NCI-H82 treated with DMSO at 0.1 percent for 48 hours (cell line): ENCODE measurements around the gene MRPL37.
"Not testable (repeated sequence)": the region's sequence is repeated elsewhere in the genome, so short reads cannot be mapped to it uniquely, and the experiment has no call there.

Experiments
- DNase-seq: peaks from one replicate; lab custom pipeline; 2025; ENCODE audit not compliant: unreplicated experiment; lab: John Stamatoyannopoulos, UW

The MRPL37 gene

GRCh38 chr1:54199765-54200518 lies at the start of gene MRPL37, which contains the start of gene CYB5RL:
TSS of gene MRPL37 (plus strand) at chr1:54200167. CDS start at chr1:54200244, 77 bp downstream.
TSS of gene CYB5RL (minus strand) at chr1:54200030. CDS start at chr1:54195616, 4,414 bp downstream.
- DNase-seq: peak; percentile 98

DNA sequence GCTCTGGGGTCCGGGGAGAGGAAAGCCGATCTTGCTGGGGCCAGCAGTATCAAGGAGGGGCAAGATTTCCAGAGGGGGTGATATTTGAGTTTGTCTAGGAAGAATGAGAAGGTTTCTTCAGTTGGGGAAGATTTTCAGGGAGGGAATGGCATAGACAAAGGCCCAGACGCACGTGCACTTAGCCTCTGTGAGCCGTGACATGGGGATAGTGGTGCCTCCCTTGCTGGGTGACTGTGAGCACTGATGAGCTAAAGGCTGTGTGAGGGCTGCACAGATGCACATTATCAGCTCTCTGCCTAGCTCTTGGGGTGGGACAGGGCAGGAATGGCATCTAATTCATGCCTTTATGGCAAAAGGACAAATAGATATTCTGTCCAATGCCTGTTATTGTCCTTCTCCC lies 49.0 kb upstream of the MRPL37 start:
- no peak for DNase-seq

- no peak for DNase-seq
These were observed 47.3 kb upstream of the MRPL37 start, which contains the start of gene CDCP2 for GRCh38 chr1:54152696-54153095. TSS of gene CDCP2 (minus strand) at chr1:54153000. CDS start at chr1:54152922, 78 bp downstream.

DNA sequence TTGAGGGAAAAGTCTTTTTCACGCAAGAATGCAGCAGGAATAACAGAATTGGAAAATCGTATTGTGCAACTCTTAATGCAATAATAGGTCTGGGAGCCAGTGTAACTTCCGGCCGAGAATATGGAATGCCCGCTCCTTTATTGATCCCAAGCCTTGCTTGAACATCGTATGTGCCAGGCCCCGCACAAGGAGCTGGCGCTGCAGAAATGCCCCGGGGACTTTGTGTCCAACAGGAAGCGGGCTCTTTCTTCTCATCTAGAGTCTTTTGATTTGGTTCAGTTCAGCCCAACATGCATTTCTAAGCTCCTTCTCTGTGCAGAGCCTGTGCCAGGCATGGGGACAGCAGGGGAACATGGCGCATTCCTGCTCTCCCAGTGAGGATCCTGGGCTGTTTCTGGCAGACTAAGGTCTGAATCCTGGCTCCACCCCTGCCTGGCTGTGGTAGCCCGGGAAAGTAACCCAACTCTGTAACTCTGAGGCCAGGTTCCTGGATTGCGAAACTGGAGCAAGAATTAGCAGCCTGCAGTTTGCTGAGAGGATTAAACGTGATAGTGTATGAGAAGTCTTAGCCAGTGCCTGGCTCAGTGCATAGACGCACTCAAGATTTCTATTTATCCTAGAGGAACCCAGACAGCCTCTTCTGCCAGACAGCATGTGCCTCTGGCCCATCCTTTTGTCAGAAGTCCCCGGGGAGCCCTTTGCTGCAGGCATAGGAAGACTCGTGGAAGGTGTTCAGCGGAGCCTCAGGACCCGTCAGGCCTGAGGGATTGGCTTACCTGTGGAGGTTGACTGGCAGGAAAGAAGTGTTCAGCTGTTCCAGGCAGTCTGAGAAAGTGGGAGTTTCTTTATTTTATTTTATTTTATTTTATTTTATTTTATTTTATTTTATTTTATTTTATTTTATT lies 46.2 kb upstream of the MRPL37 start:
- peak; percentile 63 for DNase-seq

DNA sequence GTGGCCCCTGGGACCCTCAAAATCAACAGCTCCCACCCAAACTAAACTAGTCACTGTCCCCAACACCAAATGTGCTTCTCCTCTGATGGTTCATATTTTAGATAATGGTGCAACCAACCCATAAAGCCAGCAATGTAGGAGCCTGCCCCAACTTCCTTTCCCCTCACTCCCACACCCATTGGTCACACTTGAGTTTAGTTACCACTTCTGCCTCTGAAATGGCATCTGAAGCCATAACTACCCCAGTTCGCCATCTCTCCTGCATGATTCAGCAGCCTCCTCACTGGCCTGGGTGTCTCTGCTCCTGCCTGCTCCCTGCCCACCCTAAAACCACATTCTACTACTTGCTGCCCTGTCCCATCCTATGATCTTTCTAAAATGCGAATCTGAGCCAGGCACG lies 43.8 kb upstream of the MRPL37 start:
- no peak for DNase-seq

GRCh38 chr1:54156986-54157385 lies 43.0 kb upstream of the MRPL37 start:
- DNase-seq: no peak

DNA sequence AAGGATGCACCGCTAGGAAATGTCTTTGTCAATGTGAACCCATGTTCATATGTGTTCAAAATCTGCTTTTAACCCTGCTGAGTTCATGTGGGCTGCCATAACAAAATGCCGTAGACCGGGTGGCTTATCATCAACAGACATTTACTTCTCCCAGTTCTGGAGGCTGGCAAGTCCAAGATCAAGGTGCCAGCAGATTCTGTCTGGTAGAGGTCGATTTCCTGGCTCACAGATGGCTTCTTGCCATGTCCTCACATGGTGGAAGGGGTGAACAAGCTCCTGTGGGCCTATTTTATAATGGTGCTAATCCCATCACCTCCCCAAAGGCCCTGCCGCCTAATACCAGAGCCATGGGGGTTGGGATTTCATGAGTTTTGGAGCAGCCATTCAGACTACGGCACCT lies 42.6 kb upstream of the MRPL37 start:
- no peak for DNase-seq

DNA sequence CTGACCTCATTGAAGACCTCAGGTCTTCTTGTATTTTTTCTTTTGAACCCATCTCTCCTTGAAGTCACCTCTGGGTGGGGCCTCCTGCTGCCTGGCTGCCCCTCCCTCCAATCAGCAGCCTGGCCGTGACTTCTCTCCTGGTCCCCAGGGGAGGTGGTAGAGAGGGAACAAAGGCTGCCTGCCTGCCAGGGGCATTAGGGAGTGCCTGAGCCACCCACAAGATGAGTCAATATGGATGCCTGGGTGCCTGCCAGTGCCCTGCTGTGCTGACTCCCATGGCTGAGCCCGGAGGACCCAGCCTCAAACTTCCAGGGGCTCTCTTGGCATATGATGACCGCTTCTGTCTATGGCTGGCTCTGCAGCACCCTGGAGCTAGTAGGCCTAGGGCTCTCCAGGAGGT lies 41.9 kb upstream of the MRPL37 start:
- DNase-seq: no peak

GRCh38 chr1:54159733-54160316 lies 40.1 kb upstream of the MRPL37 start:
- no peak for DNase-seq

GRCh38 chr1:54160351-54160750 lies 39.6 kb upstream of the MRPL37 start:
- no peak for DNase-seq

DNA sequence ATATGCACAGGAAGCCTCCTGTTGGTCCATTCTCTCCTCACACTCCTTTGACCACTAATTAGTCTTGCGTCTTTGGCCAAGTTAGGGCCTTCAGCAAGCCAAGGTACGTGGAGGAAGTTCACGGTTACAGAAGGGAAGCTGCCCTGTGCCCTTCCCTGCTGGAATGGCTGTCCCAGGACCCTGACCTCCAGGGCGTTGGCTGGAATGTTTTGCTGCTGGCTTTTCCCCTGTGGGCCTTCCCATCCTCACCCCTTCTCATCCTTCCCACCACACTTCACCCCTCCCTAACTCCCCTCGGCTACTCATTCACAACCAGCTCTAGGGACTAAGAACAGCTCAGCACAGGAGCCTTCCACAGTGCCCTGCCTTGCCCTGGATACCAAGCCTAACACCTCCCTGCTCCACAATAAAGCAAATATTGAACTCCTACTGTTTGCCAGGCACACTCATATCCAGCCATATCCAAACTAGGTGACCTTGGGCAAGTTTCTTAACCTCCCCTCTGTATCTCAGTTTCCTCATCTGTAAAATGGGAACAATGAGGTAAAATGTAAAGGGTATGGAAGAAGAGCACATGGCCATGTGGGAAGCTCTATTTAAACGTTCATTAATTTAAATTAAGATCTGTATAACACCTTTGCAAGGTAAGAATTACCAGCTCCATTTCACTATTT lies 38.3 kb upstream of the MRPL37 start:
- no peak for DNase-seq

GRCh38 chr1:54163051-54163450 lies 36.9 kb upstream of the MRPL37 start:
- no peak for DNase-seq

DNA sequence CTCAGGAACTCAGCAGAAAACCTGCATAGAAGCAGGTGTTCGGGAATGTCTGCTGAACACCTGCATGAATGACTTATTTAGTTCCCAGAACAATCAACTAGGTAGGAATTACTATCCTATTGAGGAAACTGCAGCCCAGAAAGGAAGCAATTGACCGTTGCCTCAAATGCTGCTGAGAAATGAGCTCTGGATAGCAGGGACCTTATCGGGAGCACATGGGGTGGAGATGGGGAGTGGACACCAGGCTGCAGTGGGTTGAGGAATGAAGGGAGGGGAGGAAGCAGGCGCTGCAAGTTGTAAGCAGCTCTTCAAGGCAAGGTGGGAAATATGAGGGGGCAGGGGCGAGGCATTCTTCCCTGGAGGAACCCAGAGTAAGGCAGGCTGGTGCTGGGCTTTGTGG lies 36.4 kb upstream of the MRPL37 start:
- DNase-seq: no peak

GRCh38 chr1:54165146-54165545 lies 34.8 kb upstream of the MRPL37 start:
- no peak for DNase-seq

- not testable (repeated sequence) for DNase-seq
These were observed 33.6 kb upstream of the MRPL37 start for GRCh38 chr1:54166357-54166756.

DNA sequence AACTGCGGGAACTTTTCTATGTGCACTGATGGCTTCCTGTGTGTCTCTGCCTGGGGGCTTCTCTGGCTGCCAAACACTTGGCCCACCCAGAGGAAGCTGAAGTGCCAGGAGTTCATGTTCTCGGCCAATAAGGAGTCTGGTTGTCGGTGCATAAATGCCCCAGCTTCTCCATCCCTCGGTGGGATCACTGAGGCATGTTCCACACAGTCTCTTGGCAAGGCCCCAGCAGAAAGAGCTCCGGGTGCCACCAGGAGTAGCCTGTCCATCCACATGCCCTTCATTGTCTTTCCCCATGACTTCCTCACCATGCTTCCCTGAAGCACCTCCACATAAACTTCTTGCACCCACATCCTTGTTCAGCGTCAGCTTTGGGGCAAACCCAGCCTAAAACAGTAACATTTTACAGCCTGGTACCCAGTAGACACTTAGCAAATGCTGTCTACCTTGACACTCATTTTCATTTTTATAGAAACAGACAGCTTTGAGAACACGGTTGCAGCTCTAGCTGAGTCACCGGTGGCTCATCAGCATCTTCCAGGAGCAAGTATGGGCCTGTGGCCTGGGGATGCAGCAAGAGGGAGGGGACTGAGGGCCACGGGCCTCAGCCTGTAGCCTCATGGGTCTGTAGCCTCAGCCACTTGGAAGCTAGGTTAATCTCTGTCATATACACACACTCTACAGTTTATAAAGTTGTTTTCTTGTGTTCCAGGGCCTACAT lies 32.4 kb upstream of the MRPL37 start:
- DNase-seq: no peak

DNA sequence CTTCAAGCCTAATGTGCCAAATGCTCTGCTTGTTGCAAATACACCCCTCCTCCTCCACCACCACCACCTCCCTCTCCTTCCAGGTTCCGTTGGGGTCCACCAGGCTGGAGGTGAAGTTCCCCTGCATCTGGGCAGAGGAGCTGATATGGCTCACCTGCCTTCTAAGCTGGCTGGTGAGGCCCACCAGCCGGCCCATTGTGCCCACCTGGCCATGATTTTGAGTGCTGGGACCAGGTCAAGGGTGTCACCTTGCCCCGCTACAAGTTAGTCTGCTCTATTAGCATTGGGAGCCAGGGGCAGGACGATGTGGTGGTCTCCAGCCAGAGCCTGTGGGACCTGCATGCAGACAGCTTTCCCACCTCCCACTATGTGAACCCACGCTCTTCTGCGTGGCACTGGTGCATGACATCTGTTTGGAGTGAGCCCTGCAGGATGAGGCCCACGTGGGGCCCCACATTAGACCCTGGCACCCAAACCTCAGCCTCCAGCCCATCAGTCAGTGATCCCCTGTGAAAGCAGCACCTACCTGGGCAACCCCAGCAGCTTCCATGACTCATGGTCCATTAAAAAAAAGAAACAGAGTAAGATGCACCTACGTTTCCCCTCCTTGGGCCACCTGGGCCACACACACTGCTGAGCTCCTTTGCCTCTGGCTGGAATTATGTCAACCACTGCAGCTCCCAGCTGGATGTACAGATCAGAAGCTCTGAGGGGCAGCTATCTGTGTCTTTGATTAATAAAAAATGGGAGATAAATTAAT lies 31.6 kb upstream of the MRPL37 start:
- DNase-seq: no peak

GRCh38 chr1:54169068-54169467 lies 30.9 kb upstream of the MRPL37 start:
- DNase-seq: no peak

- DNase-seq: no peak
These were observed 29.0 kb upstream of the MRPL37 start for GRCh38 chr1:54171016-54171415.

DNA sequence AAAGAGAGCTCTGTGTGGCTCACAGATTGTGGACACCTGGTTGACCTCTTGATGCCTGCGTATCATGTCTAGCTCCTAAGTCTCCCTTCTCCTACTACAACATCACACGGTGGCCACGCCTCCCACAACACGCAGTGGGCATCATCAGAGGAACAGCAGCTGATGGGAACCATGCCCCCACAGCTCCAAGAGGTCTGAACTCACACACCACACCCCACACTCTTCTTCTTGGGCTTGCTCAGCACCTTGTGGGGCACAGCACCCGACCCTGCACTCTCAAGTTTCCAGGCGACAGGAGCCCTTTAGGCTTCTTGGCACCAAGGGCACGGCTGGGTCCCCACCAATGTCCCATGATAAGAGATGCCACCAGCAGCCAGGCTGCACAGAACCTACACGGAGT lies 28.4 kb upstream of the MRPL37 start:
- no peak for DNase-seq
